ENCODE results near the gene ZWINT.

ZWINT gene, protein sequence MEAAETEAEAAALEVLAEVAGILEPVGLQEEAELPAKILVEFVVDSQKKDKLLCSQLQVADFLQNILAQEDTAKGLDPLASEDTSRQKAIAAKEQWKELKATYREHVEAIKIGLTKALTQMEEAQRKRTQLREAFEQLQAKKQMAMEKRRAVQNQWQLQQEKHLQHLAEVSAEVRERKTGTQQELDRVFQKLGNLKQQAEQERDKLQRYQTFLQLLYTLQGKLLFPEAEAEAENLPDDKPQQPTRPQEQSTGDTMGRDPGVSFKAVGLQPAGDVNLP

DNA sequence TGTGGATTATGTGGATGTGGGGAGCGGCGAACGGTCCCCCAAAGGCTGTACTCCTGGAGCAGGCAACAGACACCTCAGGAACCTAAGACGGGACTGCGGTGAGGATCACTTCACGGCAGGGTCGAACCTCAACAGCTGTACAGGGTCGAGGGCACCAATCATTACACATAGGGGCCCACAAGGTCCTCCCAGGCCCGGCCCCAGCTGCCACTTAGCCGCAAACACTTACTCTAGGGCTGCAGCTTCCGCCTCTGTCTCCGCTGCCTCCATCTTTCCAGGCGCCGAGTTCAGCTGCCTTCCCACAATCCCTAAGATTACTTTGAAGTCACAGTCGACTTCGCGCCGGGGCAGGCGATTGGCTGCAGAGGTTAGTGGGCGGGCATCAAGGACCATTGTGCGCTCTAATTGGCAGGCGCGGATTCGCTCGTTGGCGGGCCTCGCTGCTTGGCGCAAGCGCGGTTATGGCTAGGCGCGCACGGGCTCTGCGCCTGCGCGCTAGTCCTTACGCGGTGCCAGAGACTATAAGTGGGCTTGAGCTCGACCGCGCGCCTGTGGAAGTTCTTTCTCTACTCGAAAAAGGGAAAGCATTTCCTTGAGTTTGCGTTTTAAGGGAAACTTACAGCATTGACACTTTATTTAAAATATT lies at the start of gene ZWINT:
TSS of gene ZWINT (minus strand) at position 293 of the 646 bp plus-strand sequence. CDS start at position 270, 23 bp downstream.
- DNase-seq (ENCODE audit: low read depth), result peak; percentile 97
- TF ChIP-seq POLR2A (IDR thresholded peaks at IDR 0.05; ENCODE audit: extremely low read depth, insufficient read length) (peak; percentile 91), MYC (IDR thresholded peaks at IDR 0.05; ENCODE audit: low read depth, low read length) (peak; percentile 51)
- TF ChIP-seq, protein P1, sequence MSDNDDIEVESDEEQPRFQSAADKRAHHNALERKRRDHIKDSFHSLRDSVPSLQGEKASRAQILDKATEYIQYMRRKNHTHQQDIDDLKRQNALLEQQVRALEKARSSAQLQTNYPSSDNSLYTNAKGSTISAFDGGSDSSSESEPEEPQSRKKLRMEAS (IDR thresholded peaks at IDR 0.05; ENCODE audit: low read depth, low read length), result peak; percentile 54
- TF ChIP-seq, protein P2, sequence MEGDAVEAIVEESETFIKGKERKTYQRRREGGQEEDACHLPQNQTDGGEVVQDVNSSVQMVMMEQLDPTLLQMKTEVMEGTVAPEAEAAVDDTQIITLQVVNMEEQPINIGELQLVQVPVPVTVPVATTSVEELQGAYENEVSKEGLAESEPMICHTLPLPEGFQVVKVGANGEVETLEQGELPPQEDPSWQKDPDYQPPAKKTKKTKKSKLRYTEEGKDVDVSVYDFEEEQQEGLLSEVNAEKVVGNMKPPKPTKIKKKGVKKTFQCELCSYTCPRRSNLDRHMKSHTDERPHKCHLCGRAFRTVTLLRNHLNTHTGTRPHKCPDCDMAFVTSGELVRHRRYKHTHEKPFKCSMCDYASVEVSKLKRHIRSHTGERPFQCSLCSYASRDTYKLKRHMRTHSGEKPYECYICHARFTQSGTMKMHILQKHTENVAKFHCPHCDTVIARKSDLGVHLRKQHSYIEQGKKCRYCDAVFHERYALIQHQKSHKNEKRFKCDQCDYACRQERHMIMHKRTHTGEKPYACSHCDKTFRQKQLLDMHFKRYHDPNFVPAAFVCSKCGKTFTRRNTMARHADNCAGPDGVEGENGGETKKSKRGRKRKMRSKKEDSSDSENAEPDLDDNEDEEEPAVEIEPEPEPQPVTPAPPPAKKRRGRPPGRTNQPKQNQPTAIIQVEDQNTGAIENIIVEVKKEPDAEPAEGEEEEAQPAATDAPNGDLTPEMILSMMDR (IDR thresholded peaks at IDR 0.05; ENCODE audit: low read depth, low read length), result no peak
- H3K4me3 ChIP-seq (ENCODE audit: low read depth, low read length), result peak within 1 kb of the TSS; percentile 99

DNA sequence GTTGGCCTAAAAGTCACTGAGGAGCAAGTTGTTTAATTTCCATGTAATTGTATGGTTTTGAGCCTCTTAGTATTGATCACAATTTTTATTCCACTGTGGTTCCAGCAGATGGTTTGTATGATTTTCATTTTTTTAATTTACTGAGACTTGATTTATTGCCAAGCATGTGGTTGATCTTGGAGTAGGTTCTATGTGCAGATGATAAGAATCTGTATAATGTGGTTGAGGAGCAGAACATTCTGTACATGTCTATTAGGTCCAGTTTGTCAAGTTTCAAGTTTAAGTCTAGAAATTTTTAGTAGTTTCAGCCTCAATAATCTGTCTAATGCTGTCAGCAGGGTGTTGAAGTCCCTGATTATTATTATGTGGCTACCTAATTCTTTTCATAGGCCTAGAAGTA lies 22.7 kb upstream of the ZWINT start:
- H3K4me3 ChIP-seq (ENCODE audit: low read depth, low read length), result no peak overlapping the region
- TF ChIP-seq POLR2A (IDR thresholded peaks at IDR 0.05; ENCODE audit: extremely low read depth, insufficient read length), result no peak
- TF ChIP-seq, protein P1 (IDR thresholded peaks at IDR 0.05; ENCODE audit: low read depth, low read length), result no peak
- no peak for TF ChIP-seq MYC (IDR thresholded peaks at IDR 0.05; ENCODE audit: low read depth, low read length)
- TF ChIP-seq, protein P2 (IDR thresholded peaks at IDR 0.05; ENCODE audit: low read depth, low read length), result no peak
- no peak for DNase-seq (ENCODE audit: low read depth)

DNA sequence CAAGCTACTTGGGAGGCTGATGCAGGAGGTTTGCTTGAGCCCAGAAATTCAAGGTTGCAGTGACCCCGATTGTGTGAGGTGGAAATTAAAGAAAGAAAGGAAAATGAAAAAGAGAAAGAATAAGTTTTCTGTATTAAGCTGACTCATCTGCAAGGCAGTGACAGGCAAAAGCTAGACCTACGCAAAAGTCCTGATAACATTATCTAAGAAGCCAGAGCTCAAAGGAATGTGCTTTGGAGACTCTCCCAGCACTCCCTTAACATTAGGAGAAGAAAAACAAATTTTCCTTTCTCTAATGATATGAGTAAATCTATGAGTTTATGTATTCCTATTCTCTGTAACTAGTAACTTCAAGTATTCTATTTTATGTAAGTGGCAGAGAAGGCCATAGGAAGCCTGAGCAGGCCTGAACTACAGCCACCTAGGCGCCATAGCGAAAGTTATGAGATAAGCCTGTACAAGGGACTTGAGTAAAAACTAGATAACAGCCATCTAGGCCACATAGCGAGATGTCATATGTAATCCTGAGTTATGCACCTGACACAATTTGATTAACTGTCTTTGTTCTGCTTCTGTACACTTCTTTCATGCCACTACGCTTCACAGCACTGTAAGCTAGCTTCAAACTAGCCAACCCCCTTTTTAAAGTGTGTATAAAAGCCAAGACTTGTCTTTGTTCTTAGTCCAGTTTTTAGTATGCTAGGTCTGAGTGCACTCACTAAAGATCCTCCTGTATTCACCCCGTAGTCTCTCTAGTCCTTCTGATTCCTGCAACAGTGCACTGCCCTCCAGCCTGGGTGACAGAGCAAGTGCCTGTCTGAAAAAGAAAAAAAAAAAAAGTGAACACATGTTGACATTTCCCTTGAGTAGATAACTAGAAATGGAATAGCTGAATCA lies 9.4 kb upstream of the ZWINT start:
- H3K4me3 ChIP-seq (ENCODE audit: low read depth, low read length), result no peak overlapping the region
- peak; percentile 42 for DNase-seq (ENCODE audit: low read depth)
- TF ChIP-seq POLR2A (IDR thresholded peaks at IDR 0.05; ENCODE audit: extremely low read depth, insufficient read length), result no peak
- TF ChIP-seq MYC (IDR thresholded peaks at IDR 0.05; ENCODE audit: low read depth, low read length), result no peak
- TF ChIP-seq, protein P2 (IDR thresholded peaks at IDR 0.05; ENCODE audit: low read depth, low read length), result no peak
- TF ChIP-seq, protein P1 (IDR thresholded peaks at IDR 0.05; ENCODE audit: low read depth, low read length), result no peak

DNA sequence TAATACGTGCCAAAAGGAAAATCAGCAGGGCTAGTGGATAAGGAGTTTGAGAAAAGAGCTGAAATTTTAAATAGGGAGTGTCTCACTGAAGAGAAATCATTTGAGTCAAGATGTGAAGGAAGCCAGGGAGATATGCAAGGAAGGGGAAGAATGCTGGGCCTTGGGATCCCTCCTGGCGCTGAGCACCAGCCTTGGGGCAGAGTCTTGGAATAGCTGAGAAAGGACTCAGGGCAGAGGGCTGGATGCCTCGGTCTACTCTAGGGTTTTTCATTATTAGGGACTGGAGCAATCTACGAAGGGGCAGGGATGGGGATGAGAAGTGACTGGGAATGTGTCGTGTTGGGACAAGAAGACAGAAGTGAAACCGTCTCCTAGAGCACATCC lies 484 bp downstream of the ZWINT start:
- peak overlapping the region; percentile 99 for H3K4me3 ChIP-seq (ENCODE audit: low read depth, low read length)
- TF ChIP-seq, protein P1 (IDR thresholded peaks at IDR 0.05; ENCODE audit: low read depth, low read length), result no peak
- DNase-seq (ENCODE audit: low read depth), result no peak

DNA sequence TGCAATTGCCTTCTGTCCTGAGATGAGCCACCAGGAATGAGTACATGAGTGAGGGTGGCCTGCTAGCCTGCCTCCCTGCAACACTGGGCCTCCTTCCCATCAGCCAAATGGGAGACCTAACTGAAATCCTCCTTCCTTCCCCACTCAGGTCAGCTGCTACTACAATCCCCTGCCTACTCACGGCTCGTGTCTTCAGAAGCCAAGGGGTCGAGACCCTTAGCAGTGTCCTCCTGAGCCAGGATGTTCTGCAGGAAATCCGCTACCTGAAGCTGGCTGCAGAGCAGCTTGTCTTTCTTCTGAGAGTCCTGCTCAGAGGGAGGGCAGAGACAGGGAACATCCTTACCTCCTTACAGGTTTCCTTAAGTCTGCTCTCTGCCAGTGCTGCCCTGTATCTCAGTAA lies 1.2 kb downstream of the ZWINT start:
- TF ChIP-seq POLR2A (IDR thresholded peaks at IDR 0.05; ENCODE audit: extremely low read depth, insufficient read length) (no peak), MYC (IDR thresholded peaks at IDR 0.05; ENCODE audit: low read depth, low read length) (no peak)
- TF ChIP-seq, protein P1 (IDR thresholded peaks at IDR 0.05; ENCODE audit: low read depth, low read length), result no peak
- TF ChIP-seq, protein P2 (IDR thresholded peaks at IDR 0.05; ENCODE audit: low read depth, low read length), result no peak
- no peak for DNase-seq (ENCODE audit: low read depth)
- H3K4me3 ChIP-seq (ENCODE audit: low read depth, low read length), result peak overlapping the region; percentile 99

Data from NB4 (cell line).